ENCODE measurements around the gene MAD2L1BP. TPM values are rescaled to one million over a fixed set of nuclear protein-coding genes. Genes with fewer than 3 reads are reported as not detected.

MAD2L1BP gene
- total and polyA plus RNA-seq, 2 of the 13 experiments (the other 11 are each of a cell fraction or from before 2014, with no cell fraction given), result 54.2 to 55.5 TPM

DNA sequence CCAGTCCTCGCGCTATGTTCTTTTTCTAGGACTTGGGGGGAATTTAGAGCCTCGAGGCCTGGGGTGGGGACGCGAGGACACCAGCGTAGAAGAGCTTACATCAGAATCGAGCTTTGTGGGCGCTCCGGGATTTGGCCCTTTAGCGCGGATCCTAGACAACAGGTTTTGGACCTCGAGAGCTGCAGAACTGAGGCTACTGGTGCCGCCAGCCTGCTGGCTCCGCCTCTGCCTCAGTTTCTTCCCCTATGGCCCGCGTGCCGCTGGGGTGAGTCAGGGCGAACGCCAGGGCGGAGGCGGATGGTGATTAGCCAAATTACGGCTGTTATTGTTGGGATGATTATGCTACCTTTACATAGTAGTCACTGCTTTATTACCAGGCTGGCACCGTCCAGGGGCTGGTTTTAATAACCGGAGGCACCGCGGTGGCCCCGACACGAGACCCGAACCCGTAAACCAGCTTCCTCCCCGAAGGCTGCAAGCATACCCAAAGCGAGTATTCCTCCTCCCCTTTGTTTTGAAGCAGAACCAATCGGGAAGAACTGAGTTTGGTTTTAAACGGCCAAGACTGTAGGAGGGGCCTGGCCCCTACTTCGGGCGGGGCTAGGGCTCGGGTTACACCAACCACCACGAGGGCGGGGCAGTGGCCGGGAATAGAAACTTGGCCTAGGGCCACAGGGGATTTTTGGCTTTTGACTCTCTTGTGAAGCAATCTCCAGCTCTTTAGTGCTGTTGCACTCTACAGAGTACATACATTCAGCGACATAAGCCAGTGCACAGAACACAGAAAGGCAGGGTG is 5.9 kb upstream of the MAD2L1BP start (continued):
- TF ChIP-seq, protein P1, sequence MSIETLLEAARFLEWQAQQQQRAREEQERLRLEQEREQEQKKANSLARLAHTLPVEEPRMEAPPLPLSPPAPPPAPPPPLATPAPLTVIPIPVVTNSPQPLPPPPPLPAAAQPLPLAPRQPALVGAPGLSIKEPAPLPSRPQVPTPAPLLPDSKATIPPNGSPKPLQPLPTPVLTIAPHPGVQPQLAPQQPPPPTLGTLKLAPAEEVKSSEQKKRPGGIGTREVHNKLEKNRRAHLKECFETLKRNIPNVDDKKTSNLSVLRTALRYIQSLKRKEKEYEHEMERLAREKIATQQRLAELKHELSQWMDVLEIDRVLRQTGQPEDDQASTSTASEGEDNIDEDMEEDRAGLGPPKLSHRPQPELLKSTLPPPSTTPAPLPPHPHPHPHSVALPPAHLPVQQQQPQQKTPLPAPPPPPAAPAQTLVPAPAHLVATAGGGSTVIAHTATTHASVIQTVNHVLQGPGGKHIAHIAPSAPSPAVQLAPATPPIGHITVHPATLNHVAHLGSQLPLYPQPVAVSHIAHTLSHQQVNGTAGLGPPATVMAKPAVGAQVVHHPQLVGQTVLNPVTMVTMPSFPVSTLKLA (IDR thresholded peaks at IDR 0.05), result peak; percentile 66; the same call in 1 of the 2 replicates
- TF ChIP-seq NFIB (CRISPR knock-in tag; IDR thresholded peaks at IDR 0.05; ENCODE audit: borderline replicate concordance), result peak; percentile 94; the same call in 1 of the 2 replicates
- no peak for TF ChIP-seq NFE2L1 (CRISPR knock-in tag; IDR thresholded peaks at IDR 0.05; ENCODE audit: borderline replicate concordance)
- TF ChIP-seq ZNF841 (CRISPR knock-in tag; IDR thresholded peaks at IDR 0.05; ENCODE audit: borderline replicate concordance), result no peak
- peak; percentile 71; the same call in 1 of the 3 replicates for TF ChIP-seq MXI1 (IDR thresholded peaks at IDR 0.05; ENCODE audit: borderline replicate concordance, low read depth, low read length)
- peak; percentile 91 for TF ChIP-seq ZMYM2 (CRISPR knock-in tag; IDR thresholded peaks at IDR 0.05)
- TF ChIP-seq ZNF530 (CRISPR knock-in tag; IDR thresholded peaks at IDR 0.05; ENCODE audit: low read depth), result no peak
- peak; percentile 43 for TF ChIP-seq RXRA (CRISPR knock-in tag; IDR thresholded peaks at IDR 0.05)
- no peak; the same call in 1 of the 2 replicates for TF ChIP-seq ZNF780A (CRISPR knock-in tag; IDR thresholded peaks at IDR 0.05)
- no peak for TF ChIP-seq MAFK (conservative IDR thresholded peaks at IDR 0.05 in 1 of 2, IDR thresholded peaks at IDR 0.05 in 1 of 2; ENCODE audit: low read length in 2 of 2)
- TF ChIP-seq ZNF207 (IDR thresholded peaks at IDR 0.05; ENCODE audit: borderline replicate concordance), result no peak
- TF ChIP-seq CBX2 (IDR thresholded peaks at IDR 0.05; ENCODE audit: low read depth, low read length), result no peak
- TF ChIP-seq CBX2 (CRISPR knock-in tag; IDR thresholded peaks at IDR 0.05; ENCODE audit: low read depth), result no peak
- peak; percentile 71; the same call in 1 of the 2 replicates for TF ChIP-seq ZSCAN21 (CRISPR knock-in tag; IDR thresholded peaks at IDR 0.05; ENCODE audit: borderline replicate concordance)
- peak; percentile 36; the same call in 1 of the 2 replicates for TF ChIP-seq WIZ (CRISPR knock-in tag; IDR thresholded peaks at IDR 0.05)
- TF ChIP-seq ZNF607 (CRISPR knock-in tag; IDR thresholded peaks at IDR 0.05; ENCODE audit: borderline replicate concordance), result peak; percentile 40; the same call in 1 of the 2 replicates
- TF ChIP-seq, protein P2, sequence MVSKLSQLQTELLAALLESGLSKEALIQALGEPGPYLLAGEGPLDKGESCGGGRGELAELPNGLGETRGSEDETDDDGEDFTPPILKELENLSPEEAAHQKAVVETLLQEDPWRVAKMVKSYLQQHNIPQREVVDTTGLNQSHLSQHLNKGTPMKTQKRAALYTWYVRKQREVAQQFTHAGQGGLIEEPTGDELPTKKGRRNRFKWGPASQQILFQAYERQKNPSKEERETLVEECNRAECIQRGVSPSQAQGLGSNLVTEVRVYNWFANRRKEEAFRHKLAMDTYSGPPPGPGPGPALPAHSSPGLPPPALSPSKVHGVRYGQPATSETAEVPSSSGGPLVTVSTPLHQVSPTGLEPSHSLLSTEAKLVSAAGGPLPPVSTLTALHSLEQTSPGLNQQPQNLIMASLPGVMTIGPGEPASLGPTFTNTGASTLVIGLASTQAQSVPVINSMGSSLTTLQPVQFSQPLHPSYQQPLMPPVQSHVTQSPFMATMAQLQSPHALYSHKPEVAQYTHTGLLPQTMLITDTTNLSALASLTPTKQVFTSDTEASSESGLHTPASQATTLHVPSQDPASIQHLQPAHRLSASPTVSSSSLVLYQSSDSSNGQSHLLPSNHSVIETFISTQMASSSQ (IDR thresholded peaks at IDR 0.05; ENCODE audit: low read depth), result 0 out of 2 replicates have a peak, but pooled peaks have one; percentile 37
- TF ChIP-seq, protein P2 (CRISPR knock-in tag; IDR thresholded peaks at IDR 0.05; ENCODE audit: borderline replicate concordance), result peak; percentile 65; the same call in 1 of the 2 replicates
- 0 out of 2 replicates have a peak, but pooled peaks have one; percentile 43 for TF ChIP-seq ZBTB7A (CRISPR knock-in tag; IDR thresholded peaks at IDR 0.05)
- TF ChIP-seq NFE2L2 (IDR thresholded peaks at IDR 0.05; ENCODE audit: low read length), result no peak
- TF ChIP-seq ZFP37 (CRISPR knock-in tag; IDR thresholded peaks at IDR 0.05; ENCODE audit: borderline replicate concordance), result 0 out of 2 replicates have a peak, but pooled peaks have one; percentile 56
- no peak for TF ChIP-seq ZNF552 (CRISPR knock-in tag; IDR thresholded peaks at IDR 0.05; ENCODE audit: borderline replicate concordance)
